Vagina (tissue), 2 donors: ENCODE results near the gene SLC1A2. TPM values are rescaled to one million over a fixed set of nuclear protein-coding genes. Genes with fewer than 3 reads are reported as not detected.

Experiments used
- DNase-seq, 2 donors: peaks; one replicate each; pipeline ENCODE4 v3.0.0-alpha.2; 2017; ENCODE audit errors: extremely low spot score in 2 of 2
- H3K27ac ChIP-seq: fragments of 200-600 bp; sonication (generic); one replicate; pipeline ENCODE4 v1.5.1; 2019
- H3K27me3 ChIP-seq: fragments of 200-600 bp; sonication (generic); one replicate; pipeline ENCODE4 v1.5.1; 2019
- H3K36me3 ChIP-seq, 2 donors: fragments of 200-600 bp; sonication (generic); one replicate each; pipeline ENCODE4 v1.5.1; 2017 to 2019
- H3K4me1 ChIP-seq: fragments of 200-600 bp; sonication (generic); one replicate; pipeline ENCODE4 v1.5.1; 2019
- H3K4me3 ChIP-seq, 2 donors: fragments of 200-600 bp; sonication (generic); 1 replicate in 1 of 2; 2 replicates in 1 of 2; pipeline ENCODE4 v1.5.1; 2016 to 2019
- H3K9me3 ChIP-seq: fragments of 200-600 bp; sonication (generic); one replicate; pipeline ENCODE4 v1.5.1; 2019
- POLR2A ChIP-seq, 2 donors: fragments of 450-650 bp; IDR thresholded peaks; one replicate each; pipeline ENCODE4 v1.6.1; 2017; ENCODE audit warnings: antibody characterized with exemption in 2 of 2, mild to moderate bottlenecking in 2 of 2, moderate library complexity in 2 of 2
- POLR2AphosphoS5 ChIP-seq, 2 donors: sonication (generic); formaldehyde crosslinking; IDR thresholded peaks; one replicate each; pipeline ENCODE4 v1.9.0; 2017; ENCODE audit warnings: antibody characterized with exemption in 2 of 2, mild to moderate bottlenecking in 2 of 2, low read depth in 1 of 2; ENCODE audit not compliant: insufficient read depth in 1 of 2
- intact Hi-C: fragments of 100-400 bp; cut with DNase I; formaldehyde crosslinking; loops from one replicate; pipeline ENCODE4 v1.15.1; 2023
- total RNA-seq: library from RNA; depleted of rRNA; stranded (reverse); fragments of >200 nt; gene quantifications from one replicate; pipeline ENCODE4 v1.2.3, GENCODE V29; 2016
- TF ChIP-seq, protein P1 (sequence below), 3 experiments: fragments of 450-650 bp in 2 of 3; fragments of 200-600 bp in 1 of 3; sonication (generic) in 1 of 3; IDR thresholded peaks; one replicate each; pipeline ENCODE4 v1.5.1; 2017 to 2019; ENCODE audit warnings: antibody characterized with exemption in 3 of 3, mild to moderate bottlenecking in 2 of 3, moderate library complexity in 2 of 3

The SLC1A2 gene
- total RNA-seq, 1 donor from 2014 or later: 4.7 TPM

DNA sequence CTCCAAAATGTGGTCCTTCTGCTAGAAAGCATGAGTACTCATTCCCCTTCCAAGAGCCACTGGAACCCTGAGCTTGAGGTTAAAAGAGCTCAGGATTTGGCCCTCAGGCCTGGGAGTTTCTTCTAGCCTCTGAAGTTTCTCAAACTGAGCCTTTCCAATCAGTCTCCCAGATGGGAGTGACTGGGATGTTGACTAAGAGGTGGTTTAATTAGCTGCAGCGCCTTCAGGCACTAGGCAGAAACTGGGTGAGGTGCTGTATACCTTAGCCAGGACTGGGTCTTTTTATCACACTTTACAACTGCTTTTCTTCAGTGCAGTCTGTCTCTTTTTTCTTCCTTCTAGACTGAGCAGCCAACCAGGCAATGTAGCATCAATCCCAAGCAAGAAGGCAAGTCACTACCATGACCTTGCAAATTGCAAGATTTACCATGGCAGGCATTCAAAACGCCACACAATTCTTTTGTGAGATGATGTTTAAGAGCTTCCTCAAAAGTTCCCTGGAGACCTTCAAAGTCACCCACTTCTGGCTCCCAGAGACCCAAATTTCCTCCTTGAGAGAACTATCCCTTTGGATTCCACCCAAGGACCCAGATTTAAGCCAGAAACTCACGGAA is 93.0 kb downstream of the SLC1A2 start:
- intact Hi-C loops: no loop called here
- Histone ChIP-seq H3K4me1 (peaks cover 26% of the 10 kb centered on the region), H3K27ac (peak overlapping the region; percentile 20), H3K9me3 (no peaks in the 10 kb centered on the region), H3K4me3 (no peak overlapping the region), H3K36me3 (no peaks in the 10 kb centered on the region), H3K27me3 (no peaks in the 10 kb centered on the region)
- DNase-seq: no peak
- TF ChIP-seq POLR2AphosphoS5 (IDR thresholded peaks at IDR 0.05; ENCODE audit: insufficient read depth in 1 of 2, low read depth in 1 of 2) (no peak), POLR2A (IDR thresholded peaks at IDR 0.05) (no peak)
- TF ChIP-seq, protein P1, sequence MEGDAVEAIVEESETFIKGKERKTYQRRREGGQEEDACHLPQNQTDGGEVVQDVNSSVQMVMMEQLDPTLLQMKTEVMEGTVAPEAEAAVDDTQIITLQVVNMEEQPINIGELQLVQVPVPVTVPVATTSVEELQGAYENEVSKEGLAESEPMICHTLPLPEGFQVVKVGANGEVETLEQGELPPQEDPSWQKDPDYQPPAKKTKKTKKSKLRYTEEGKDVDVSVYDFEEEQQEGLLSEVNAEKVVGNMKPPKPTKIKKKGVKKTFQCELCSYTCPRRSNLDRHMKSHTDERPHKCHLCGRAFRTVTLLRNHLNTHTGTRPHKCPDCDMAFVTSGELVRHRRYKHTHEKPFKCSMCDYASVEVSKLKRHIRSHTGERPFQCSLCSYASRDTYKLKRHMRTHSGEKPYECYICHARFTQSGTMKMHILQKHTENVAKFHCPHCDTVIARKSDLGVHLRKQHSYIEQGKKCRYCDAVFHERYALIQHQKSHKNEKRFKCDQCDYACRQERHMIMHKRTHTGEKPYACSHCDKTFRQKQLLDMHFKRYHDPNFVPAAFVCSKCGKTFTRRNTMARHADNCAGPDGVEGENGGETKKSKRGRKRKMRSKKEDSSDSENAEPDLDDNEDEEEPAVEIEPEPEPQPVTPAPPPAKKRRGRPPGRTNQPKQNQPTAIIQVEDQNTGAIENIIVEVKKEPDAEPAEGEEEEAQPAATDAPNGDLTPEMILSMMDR (IDR thresholded peaks at IDR 0.05): no peak

DNA sequence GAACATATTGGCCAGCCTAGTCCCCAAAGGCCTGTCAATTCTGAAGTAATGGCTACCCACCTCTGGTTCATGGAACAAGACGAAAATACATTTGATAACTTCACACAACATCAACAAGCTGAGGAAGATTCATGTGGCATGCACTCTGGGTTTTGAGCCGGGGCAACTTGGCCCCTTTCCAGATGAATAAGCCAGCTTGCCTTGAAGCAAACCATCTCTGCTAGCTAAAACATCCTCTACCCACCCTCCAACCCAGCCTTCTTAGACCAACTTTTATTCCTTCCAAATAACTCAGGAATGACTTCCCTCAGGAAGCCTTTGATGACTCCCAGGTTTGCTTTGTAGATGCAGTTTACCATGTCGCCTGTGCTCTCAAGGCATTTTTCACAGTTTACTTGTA is 94.4 kb downstream of the SLC1A2 start:
- Histone ChIP-seq H3K9me3 (no peaks in the 10 kb centered on the region), H3K36me3 (no peaks in the 10 kb centered on the region), H3K27ac (no peak overlapping the region), H3K27me3 (no peaks in the 10 kb centered on the region), H3K4me1 (peaks cover 26% of the 10 kb centered on the region), H3K4me3 (no peak overlapping the region)
- intact Hi-C loops: no loop called here
- DNase-seq: no peak
- TF ChIP-seq, protein P1 (IDR thresholded peaks at IDR 0.05): no peak
- TF ChIP-seq POLR2AphosphoS5 (IDR thresholded peaks at IDR 0.05; ENCODE audit: insufficient read depth in 1 of 2, low read depth in 1 of 2) (no peak), POLR2A (IDR thresholded peaks at IDR 0.05) (no peak)

DNA sequence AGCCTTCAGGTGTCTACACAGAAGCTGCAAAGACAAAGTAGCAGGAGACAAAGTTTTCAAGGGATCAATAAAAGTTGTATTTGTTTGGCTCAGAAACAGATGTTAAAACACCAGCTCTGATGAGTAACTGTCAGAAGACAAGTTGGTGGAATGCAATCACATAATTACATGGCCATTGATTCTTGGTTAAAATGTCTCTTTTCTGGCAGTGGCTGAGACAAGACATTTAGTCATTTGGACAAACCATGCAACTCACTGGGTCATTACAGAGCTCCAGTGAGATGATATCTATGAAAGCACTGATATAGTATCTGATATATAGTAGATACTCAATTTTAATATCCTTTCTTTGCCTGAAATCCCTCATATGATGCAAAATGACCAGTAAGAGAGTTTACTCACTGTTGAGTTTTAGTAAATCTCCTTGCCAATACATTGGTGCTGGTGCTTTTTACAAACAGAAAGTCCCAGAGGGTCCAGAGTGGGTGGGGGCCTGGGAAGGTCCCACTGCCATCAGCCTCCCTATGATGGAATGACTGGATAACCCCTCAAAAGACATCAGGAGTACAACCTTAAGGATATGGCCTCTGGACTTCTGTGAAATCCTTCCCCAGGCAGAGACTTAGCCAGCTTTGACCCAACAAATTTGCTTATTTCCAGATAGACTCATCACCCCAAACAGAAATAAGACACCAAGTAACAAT is 95.0 kb downstream of the SLC1A2 start:
- no peak overlapping the region for H3K4me3 ChIP-seq
- no peaks in the 10 kb centered on the region for H3K9me3 ChIP-seq
- intact Hi-C loops: no loop called here
- H3K4me1 ChIP-seq: peaks cover 26% of the 10 kb centered on the region
- H3K27me3 ChIP-seq: no peaks in the 10 kb centered on the region
- H3K27ac ChIP-seq: no peak overlapping the region
- DNase-seq: no peak
- no peaks in the 10 kb centered on the region for H3K36me3 ChIP-seq
- TF ChIP-seq, protein P1 (IDR thresholded peaks at IDR 0.05): no peak
- TF ChIP-seq POLR2A (IDR thresholded peaks at IDR 0.05) (no peak), POLR2AphosphoS5 (IDR thresholded peaks at IDR 0.05; ENCODE audit: insufficient read depth in 1 of 2, low read depth in 1 of 2) (no peak)

DNA sequence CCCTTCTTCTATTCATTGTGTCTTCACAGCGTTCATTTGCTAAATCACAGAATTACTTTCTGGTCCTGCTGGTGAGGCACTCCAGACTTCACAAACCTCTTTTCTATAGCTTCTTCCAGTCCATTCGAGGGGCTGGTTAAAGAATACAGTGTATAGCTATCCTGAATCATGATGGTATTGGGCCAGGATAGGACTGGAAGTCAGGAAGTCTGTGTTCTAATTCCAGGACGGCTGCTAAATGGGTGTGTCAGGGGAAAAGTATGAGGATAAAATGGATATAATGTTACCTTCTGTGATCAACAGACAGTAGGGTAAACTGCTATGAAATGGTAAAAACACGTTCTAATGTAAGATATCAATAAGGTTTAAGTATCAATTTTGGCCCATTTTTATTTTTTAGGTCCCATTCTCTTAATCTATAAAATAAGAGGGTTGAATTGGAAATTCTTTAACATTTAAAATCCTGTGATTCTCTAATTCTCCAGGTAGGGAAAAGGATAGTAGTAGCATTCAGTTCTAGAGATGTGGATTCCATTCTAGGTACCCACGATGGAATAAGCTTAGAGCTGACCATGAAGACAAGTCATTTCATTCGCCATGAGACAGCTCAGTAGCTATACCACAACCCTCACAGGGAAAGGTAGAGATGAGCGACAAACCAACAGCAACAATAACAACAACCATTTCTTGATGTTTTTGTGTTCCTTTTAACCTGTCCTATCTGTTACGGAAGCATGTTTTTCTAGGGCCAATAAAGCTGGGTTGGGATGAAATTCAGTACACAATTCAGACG is 96.1 kb downstream of the SLC1A2 start:
- H3K27me3 ChIP-seq: no peaks in the 10 kb centered on the region
- H3K9me3 ChIP-seq: no peaks in the 10 kb centered on the region
- peak overlapping the region; percentile 52 for H3K27ac ChIP-seq
- H3K4me3 ChIP-seq: no peak overlapping the region
- intact Hi-C loops: no loop called here
- peaks cover 26% of the 10 kb centered on the region for H3K4me1 ChIP-seq
- H3K36me3 ChIP-seq: no peaks in the 10 kb centered on the region
- TF ChIP-seq, protein P1 (IDR thresholded peaks at IDR 0.05): no peak
- TF ChIP-seq POLR2AphosphoS5 (IDR thresholded peaks at IDR 0.05; ENCODE audit: insufficient read depth in 1 of 2, low read depth in 1 of 2): no peak
- no peak for TF ChIP-seq POLR2A (IDR thresholded peaks at IDR 0.05)
- DNase-seq: no peak
